Liver (tissue), 9 donors: ENCODE data around the gene C16orf92. TPM values are rescaled to one million over a fixed set of nuclear protein-coding genes. Genes with fewer than 3 reads are reported as not detected.

Source experiments
- DNase-seq: peaks from one replicate; pipeline ENCODE4 v3.0.0-alpha.2; 2017; ENCODE audit warnings: low spot score
- H3K27ac ChIP-seq, 2 donors: one replicate each; pipeline ENCODE4 v1.7.0; 2013; ENCODE audit warnings: inconsistent platforms in 2 of 2, low read length in 2 of 2, control low read depth in 1 of 2, low read depth in 1 of 2, mild to moderate bottlenecking in 1 of 2
- H3K27me3 ChIP-seq, 4 donors: one replicate each; pipeline versions ENCODE4 v1.6.1 to v1.7.0; 2013; ENCODE audit warnings: low read length in 3 of 4, inconsistent platforms in 1 of 4, mild to moderate bottlenecking in 1 of 4, moderate library complexity in 1 of 4; ENCODE audit not compliant: control insufficient read depth in 4 of 4, insufficient read depth in 4 of 4
- H3K36me3 ChIP-seq, 4 donors: one replicate each; pipeline versions ENCODE4 v1.6.1 to v1.7.0; 2013; ENCODE audit warnings: low read length in 3 of 4, mild to moderate bottlenecking in 3 of 4, low read depth in 1 of 4, moderate library complexity in 1 of 4; ENCODE audit not compliant: control insufficient read depth in 4 of 4, insufficient read depth in 3 of 4
- H3K4me1 ChIP-seq, 4 donors: one replicate each; pipeline versions ENCODE4 v1.6.1 to v1.7.0; 2013; ENCODE audit warnings: low read length in 3 of 4, mild to moderate bottlenecking in 3 of 4, moderate library complexity in 1 of 4; ENCODE audit not compliant: control insufficient read depth in 4 of 4, insufficient read depth in 4 of 4
- H3K4me3 ChIP-seq, 3 donors: one replicate each; pipeline versions ENCODE4 v1.6.1 to v1.7.0; 2013; ENCODE audit warnings: low read length in 3 of 3, control low read depth in 1 of 3, low read depth in 1 of 3, mild to moderate bottlenecking in 1 of 3
- H3K9ac ChIP-seq, 2 donors: one replicate each; pipeline ENCODE4 v1.7.0; 2013; ENCODE audit warnings: low read length in 2 of 2, mild to moderate bottlenecking in 2 of 2, moderate library complexity in 2 of 2, control low read depth in 1 of 2, low read depth in 1 of 2
- H3K9me3 ChIP-seq, 4 donors: one replicate each; pipeline versions ENCODE4 v1.6.1 to v1.7.0; 2013; ENCODE audit warnings: low read length in 3 of 4; ENCODE audit not compliant: control insufficient read depth in 4 of 4
- EGR1 ChIP-seq, 2 donors: IDR thresholded peaks; 2 replicates each; pipeline ENCODE4 v1.6.1; 2016 to 2018; ENCODE audit warnings: antibody characterized with exemption in 2 of 2, low read depth in 2 of 2
- FOXA1 ChIP-seq: IDR thresholded peaks from 2 replicates; pipeline ENCODE4 v1.6.1; 2016; ENCODE audit warnings: antibody characterized with exemption
- GABPA ChIP-seq, 2 donors: IDR thresholded peaks in 1 of 2; conservative IDR thresholded peaks in 1 of 2; 2 replicates each; pipeline ENCODE4 v1.6.1; 2016; ENCODE audit warnings: antibody characterized with exemption in 2 of 2, mild to moderate bottlenecking in 1 of 2, moderate library complexity in 1 of 2
- HNF4G ChIP-seq: IDR thresholded peaks from 2 replicates; pipeline ENCODE4 v1.6.1; 2016; ENCODE audit warnings: antibody characterized with exemption
- RXRA ChIP-seq, 2 donors: IDR thresholded peaks; 2 replicates each; pipeline ENCODE4 v1.6.1; 2017 to 2018; ENCODE audit warnings: antibody characterized with exemption in 2 of 2, mild to moderate bottlenecking in 1 of 2
- SP1 ChIP-seq: IDR thresholded peaks from 2 replicates; pipeline ENCODE4 v1.6.1; 2018; ENCODE audit warnings: antibody characterized with exemption, mild to moderate bottlenecking
- TAF1 ChIP-seq: conservative IDR thresholded peaks from 2 replicates; pipeline ENCODE4 v1.6.1; 2016; ENCODE audit warnings: antibody characterized with exemption, mild to moderate bottlenecking
- YY1 ChIP-seq: IDR thresholded peaks from 2 replicates; pipeline ENCODE4 v1.6.1; 2016; ENCODE audit warnings: antibody characterized with exemption, mild to moderate bottlenecking
- WGBS: extraction: QIAGEN DNeasy Blood & Tissue Kit; methylation state at CpG from one replicate; pipeline ENCODE4 v1.1.7; 2013; 5-methylcytosine and 5-hydroxymethylcytosine counted together
- polyA plus RNA-seq, 2 donors: library from polyadenylated mRNA; stranded (reverse) in 1 of 2; unstranded in 1 of 2; fragments of 200-250 nt in 1 of 2; fragments of >200 nt in 1 of 2; fragmentation: Nextera tagmentation in 1 of 2; extraction: Ambion mirVana in 1 of 2; gene quantifications; one replicate each; pipeline versions ENCODE4 v1.2.1 to v1.2.3, GENCODE V29; 2013 to 2015
- total RNA-seq, 2 donors: library from RNA; depleted of rRNA; stranded (reverse); fragments of >200 nt; gene quantifications; one replicate each; pipeline ENCODE4 v1.2.3, GENCODE V29; 2014
- TF ChIP-seq, protein P1 (sequence below): IDR thresholded peaks from 2 replicates; pipeline ENCODE4 v1.6.1; 2016; ENCODE audit warnings: antibody characterized with exemption
- TF ChIP-seq, protein P2 (sequence below): IDR thresholded peaks from 2 replicates; pipeline ENCODE4 v1.6.1; 2016; ENCODE audit warnings: antibody characterized with exemption
- TF ChIP-seq, protein P3 (sequence below): fragments of 150-350 bp; IDR thresholded peaks from 2 replicates; pipeline ENCODE4 v1.5.1; 2017; ENCODE audit warnings: improper control_type of control experiment, low read depth, low read length; ENCODE audit not compliant: missing input control
- TF ChIP-seq, protein P4 (sequence below): IDR thresholded peaks from 2 replicates; pipeline ENCODE4 v1.6.1; 2016; ENCODE audit warnings: antibody characterized with exemption, mild to moderate bottlenecking
- donor health status: healthy.
- donor health status: healthy.
- donor health status: healthy.
- donor health status: healthy.
- donor health status: healthy.

C16orf92 gene, protein sequence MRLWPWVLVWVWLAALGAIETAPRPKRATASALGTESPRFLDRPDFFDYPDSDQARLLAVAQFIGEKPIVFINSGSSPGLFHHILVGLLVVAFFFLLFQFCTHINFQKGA
- total RNA-seq: not detected
- not detected for polyA plus RNA-seq

DNA sequence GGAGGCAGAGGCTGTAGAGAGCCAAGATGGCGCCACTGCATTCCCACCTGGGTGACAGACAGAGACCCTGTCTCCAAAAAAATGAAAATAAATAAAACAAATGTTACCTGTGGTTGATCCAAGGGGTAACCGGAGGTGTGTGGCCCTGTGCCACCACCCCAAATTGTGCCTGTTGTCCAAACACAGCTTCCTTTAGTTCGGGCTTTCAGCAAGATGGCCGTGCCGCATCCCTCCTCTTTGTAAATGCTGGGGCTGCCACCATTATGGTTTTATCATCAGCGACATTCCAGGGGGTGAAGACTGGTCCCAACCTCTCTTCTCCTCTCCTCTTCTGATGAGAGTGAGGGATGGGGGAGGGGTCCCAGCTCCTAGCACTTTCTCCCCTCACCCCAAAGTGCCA, at the start of gene C16orf92:
Gene C16orf92, plus strand, starts transcription at position 312 of the 400 bp plus-strand sequence. CDS start 143 bp downstream, outside the sequence.
- no peaks in the 10 kb centered on the region for H3K36me3 ChIP-seq
- no peak within 1 kb of the TSS for H3K4me3 ChIP-seq
- no peaks in the 10 kb centered on the region for H3K9me3 ChIP-seq
- H3K27ac ChIP-seq: no peak within 1 kb of the TSS
- 84% methylated on average over 6 of the region's 6 CpGs for WGBS
- no peaks in the 10 kb centered on the region for H3K27me3 ChIP-seq
- no peak within 1 kb of the TSS for H3K9ac ChIP-seq
- no peak for DNase-seq
- H3K4me1 ChIP-seq: peaks cover 2 to 8% (median 4%) of the 10 kb centered on the region in 4 donors
- TF ChIP-seq SP1 (no peak), RXRA (IDR thresholded peaks at IDR 0.05) (no peak), FOXA1 (no peak), EGR1 (IDR thresholded peaks at IDR 0.05; ENCODE audit: low read depth in 2 of 2) (no peak)
- TF ChIP-seq, protein P1, sequence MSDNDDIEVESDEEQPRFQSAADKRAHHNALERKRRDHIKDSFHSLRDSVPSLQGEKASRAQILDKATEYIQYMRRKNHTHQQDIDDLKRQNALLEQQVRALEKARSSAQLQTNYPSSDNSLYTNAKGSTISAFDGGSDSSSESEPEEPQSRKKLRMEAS: no peak
- TF ChIP-seq, protein P2, sequence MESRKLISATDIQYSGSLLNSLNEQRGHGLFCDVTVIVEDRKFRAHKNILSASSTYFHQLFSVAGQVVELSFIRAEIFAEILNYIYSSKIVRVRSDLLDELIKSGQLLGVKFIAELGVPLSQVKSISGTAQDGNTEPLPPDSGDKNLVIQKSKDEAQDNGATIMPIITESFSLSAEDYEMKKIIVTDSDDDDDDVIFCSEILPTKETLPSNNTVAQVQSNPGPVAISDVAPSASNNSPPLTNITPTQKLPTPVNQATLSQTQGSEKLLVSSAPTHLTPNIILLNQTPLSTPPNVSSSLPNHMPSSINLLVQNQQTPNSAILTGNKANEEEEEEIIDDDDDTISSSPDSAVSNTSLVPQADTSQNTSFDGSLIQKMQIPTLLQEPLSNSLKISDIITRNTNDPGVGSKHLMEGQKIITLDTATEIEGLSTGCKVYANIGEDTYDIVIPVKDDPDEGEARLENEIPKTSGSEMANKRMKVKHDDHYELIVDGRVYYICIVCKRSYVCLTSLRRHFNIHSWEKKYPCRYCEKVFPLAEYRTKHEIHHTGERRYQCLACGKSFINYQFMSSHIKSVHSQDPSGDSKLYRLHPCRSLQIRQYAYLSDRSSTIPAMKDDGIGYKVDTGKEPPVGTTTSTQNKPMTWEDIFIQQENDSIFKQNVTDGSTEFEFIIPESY: no peak
- TF ChIP-seq, protein P3, sequence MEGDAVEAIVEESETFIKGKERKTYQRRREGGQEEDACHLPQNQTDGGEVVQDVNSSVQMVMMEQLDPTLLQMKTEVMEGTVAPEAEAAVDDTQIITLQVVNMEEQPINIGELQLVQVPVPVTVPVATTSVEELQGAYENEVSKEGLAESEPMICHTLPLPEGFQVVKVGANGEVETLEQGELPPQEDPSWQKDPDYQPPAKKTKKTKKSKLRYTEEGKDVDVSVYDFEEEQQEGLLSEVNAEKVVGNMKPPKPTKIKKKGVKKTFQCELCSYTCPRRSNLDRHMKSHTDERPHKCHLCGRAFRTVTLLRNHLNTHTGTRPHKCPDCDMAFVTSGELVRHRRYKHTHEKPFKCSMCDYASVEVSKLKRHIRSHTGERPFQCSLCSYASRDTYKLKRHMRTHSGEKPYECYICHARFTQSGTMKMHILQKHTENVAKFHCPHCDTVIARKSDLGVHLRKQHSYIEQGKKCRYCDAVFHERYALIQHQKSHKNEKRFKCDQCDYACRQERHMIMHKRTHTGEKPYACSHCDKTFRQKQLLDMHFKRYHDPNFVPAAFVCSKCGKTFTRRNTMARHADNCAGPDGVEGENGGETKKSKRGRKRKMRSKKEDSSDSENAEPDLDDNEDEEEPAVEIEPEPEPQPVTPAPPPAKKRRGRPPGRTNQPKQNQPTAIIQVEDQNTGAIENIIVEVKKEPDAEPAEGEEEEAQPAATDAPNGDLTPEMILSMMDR: no peak
- TF ChIP-seq, protein P4, sequence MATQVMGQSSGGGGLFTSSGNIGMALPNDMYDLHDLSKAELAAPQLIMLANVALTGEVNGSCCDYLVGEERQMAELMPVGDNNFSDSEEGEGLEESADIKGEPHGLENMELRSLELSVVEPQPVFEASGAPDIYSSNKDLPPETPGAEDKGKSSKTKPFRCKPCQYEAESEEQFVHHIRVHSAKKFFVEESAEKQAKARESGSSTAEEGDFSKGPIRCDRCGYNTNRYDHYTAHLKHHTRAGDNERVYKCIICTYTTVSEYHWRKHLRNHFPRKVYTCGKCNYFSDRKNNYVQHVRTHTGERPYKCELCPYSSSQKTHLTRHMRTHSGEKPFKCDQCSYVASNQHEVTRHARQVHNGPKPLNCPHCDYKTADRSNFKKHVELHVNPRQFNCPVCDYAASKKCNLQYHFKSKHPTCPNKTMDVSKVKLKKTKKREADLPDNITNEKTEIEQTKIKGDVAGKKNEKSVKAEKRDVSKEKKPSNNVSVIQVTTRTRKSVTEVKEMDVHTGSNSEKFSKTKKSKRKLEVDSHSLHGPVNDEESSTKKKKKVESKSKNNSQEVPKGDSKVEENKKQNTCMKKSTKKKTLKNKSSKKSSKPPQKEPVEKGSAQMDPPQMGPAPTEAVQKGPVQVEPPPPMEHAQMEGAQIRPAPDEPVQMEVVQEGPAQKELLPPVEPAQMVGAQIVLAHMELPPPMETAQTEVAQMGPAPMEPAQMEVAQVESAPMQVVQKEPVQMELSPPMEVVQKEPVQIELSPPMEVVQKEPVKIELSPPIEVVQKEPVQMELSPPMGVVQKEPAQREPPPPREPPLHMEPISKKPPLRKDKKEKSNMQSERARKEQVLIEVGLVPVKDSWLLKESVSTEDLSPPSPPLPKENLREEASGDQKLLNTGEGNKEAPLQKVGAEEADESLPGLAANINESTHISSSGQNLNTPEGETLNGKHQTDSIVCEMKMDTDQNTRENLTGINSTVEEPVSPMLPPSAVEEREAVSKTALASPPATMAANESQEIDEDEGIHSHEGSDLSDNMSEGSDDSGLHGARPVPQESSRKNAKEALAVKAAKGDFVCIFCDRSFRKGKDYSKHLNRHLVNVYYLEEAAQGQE: no peak

DNA sequence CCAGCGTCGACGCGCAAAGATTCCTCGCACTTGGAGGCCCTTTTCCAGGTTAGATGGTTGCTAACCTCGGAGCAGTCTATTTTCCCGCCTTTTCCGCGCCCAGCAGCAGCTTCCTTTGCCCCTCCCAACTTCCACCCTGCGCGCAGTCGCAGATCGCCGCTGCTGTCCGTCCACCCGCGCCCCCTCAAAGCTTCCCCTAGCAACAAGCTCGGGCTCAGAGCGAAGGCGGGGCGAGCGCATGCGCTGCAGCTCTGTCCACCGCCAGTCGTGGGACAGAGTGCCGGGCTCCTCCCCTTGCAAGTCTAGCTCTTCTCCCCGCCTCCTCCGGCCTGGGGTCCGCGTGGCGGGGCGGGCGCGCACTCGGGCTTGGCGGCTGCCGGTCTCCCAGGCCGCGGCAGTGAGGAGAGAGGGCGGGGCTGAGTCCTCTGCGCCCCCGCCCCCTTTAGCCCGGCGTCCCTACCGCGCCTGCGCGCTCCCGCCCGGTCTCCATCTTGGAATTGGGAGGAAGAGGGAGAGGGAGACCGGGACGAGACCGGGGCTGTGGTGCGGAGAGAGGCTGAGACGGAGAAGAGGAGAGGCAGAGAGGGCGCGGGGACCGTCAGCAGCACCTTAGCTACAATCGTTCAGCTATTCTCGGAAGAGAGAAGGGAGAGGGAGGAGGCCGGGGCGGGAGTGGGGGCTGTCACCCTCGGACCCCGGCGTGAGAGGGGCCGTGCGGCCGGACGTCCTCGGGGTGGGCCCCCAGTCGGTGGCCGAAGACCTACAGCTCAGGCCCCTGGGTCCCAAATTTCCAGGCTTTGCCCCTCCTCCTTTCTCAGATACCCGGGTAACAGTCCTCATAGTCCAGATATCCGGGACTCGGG, 49.4 kb upstream of the C16orf92 start, which contains the start of gene TAOK2:
Gene TAOK2, plus strand, starts transcription at position 485 of the 863 bp plus-strand sequence. CDS start 3,905 bp downstream, outside the sequence.
- Histone ChIP-seq H3K4me1 (peaks cover 3 to 30% (median 24%) of the 10 kb centered on the region in 4 donors), H3K36me3 (peaks cover 2 to 20% (median 12%) of the 10 kb centered on the region in 4 donors), H3K4me3 (peak within 1 kb of the TSS; percentile 67 to 87 (median 81)), H3K27ac (peak within 1 kb of the TSS; percentile 69 to 76), H3K27me3 (no peaks in the 10 kb centered on the region), H3K9ac (peak within 1 kb of the TSS; percentile 74 to 87), H3K9me3 (no peaks in the 10 kb centered on the region)
- peak; percentile 94 for DNase-seq
- 3% methylated on average over 75 of the region's 75 CpGs for WGBS
- TF ChIP-seq, protein P4: peak; percentile 67
- TF ChIP-seq, protein P1: peak; percentile 62
- peak in 1 of 2 donors; percentile 80 for TF ChIP-seq GABPA (IDR thresholded peaks at IDR 0.05 in 1 of 2, conservative IDR thresholded peaks at IDR 0.05 in 1 of 2)
- TF ChIP-seq, protein P3: no peak
- TF ChIP-seq HNF4G: no peak
- peak; percentile 86 to 96 for TF ChIP-seq EGR1 (IDR thresholded peaks at IDR 0.05; ENCODE audit: low read depth in 2 of 2)
- TF ChIP-seq TAF1: no peak
- peak; percentile 96 for TF ChIP-seq YY1
